Endothelial cell (in vitro differentiated cells): ENCODE measurements around the gene FAM83F. TPM values are rescaled to one million over a fixed set of nuclear protein-coding genes. Genes with fewer than 3 reads are reported as not detected.

ENCODE experiments used
- DNase-seq: peaks from one replicate; pipeline ENCODE4 v3.0.0; 2021; ENCODE audit warnings: low spot score
- H3K27ac Mint-ChIP-seq: one replicate; pipeline ENCODE4 v1.8.0; 2021; ENCODE audit warnings: mixed read lengths, inconsistent platforms; ENCODE audit not compliant: unreplicated experiment
- H3K27me3 Mint-ChIP-seq: one replicate; pipeline ENCODE4 v1.8.0; 2021; ENCODE audit warnings: mild to moderate bottlenecking, moderate library complexity, mixed read lengths, inconsistent platforms; ENCODE audit not compliant: unreplicated experiment
- H3K36me3 Mint-ChIP-seq: one replicate; pipeline ENCODE4 v1.8.0; 2021; ENCODE audit warnings: mild to moderate bottlenecking, low read depth, mixed read lengths, inconsistent platforms; ENCODE audit not compliant: unreplicated experiment
- H3K4me1 Mint-ChIP-seq: one replicate; pipeline ENCODE4 v1.8.0; 2021; ENCODE audit warnings: mild to moderate bottlenecking, mixed read lengths, inconsistent platforms; ENCODE audit not compliant: unreplicated experiment
- H3K4me3 Mint-ChIP-seq: one replicate; pipeline ENCODE4 v1.8.0; 2021; ENCODE audit warnings: mild to moderate bottlenecking, mixed read lengths, inconsistent platforms; ENCODE audit not compliant: unreplicated experiment
- H3K9me3 Mint-ChIP-seq: one replicate; pipeline ENCODE4 v1.8.0; 2021; ENCODE audit warnings: mixed read lengths, inconsistent platforms; ENCODE audit not compliant: unreplicated experiment
- total RNA-seq: library from RNA; stranded (reverse); fragmentation: NEBNext Ultra II Directional; extraction: Animal tissue kit (Norgen Biotek cat#: 25700); gene quantifications from one replicate; pipeline ENCODE4 v1.2.1, GENCODE V29; 2021; ENCODE audit not compliant: unreplicated experiment
- TF ChIP-seq, protein P1 (sequence below): fragments of 200-600 bp; sonication (generic); IDR thresholded peaks from one replicate; pipeline ENCODE4 v1.5.0; 2021; ENCODE audit warnings: antibody characterized with exemption; ENCODE audit not compliant: unreplicated experiment

The FAM83F gene
- total RNA-seq, 1 donor from 2014 or later = 3.5 TPM

DNA sequence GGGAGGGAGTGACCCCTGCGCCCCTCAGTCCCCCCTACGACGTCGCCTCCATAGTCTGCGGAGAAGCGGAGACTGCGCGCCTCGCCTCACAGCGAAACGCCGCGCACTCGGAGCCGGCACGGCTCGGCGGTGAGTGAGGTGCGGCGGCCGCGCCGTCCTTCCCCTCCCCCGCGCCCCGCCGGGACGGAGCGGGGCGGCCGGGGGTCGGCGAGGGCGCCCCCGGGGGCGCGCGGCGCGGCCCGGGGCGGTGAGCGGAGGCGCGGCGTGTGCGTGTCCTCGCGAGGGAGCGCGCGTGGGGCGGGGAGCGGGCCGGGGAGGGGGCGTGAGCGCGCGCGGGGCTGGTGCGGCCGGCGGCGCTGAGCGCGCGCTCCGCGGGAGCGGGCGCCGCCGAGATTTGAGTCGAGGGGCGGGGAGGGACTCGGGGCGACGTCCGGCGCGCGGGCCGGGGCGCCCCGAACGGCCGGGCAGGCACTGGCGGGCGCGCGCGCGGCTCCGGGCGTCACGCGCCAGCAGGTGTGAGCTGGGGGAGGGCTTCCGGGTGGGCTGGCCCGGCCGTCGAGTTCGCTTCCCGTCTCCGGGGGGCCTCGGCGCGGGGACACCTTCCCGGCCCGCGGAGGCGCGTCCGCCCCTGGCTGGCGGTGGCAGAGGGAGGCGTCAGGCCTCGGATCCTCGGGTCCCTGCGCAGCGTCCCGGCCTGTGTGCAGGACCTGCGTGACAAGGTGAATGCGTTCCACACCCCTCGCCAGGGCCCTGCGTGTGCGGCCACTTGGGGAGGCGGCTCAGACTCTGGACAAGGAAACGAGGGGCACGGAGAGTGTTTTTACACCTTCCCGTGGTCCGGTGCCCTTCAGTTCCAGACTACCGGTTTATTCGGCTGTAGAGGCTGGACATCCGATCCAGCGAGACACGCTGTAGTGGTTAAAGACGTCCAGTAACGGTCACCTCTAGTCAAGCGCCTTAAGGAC, 50.4 kb downstream of the FAM83F start:
- TF ChIP-seq, protein P1, sequence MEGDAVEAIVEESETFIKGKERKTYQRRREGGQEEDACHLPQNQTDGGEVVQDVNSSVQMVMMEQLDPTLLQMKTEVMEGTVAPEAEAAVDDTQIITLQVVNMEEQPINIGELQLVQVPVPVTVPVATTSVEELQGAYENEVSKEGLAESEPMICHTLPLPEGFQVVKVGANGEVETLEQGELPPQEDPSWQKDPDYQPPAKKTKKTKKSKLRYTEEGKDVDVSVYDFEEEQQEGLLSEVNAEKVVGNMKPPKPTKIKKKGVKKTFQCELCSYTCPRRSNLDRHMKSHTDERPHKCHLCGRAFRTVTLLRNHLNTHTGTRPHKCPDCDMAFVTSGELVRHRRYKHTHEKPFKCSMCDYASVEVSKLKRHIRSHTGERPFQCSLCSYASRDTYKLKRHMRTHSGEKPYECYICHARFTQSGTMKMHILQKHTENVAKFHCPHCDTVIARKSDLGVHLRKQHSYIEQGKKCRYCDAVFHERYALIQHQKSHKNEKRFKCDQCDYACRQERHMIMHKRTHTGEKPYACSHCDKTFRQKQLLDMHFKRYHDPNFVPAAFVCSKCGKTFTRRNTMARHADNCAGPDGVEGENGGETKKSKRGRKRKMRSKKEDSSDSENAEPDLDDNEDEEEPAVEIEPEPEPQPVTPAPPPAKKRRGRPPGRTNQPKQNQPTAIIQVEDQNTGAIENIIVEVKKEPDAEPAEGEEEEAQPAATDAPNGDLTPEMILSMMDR = no peak
- peaks cover 5% of the 10 kb centered on the region for H3K27me3 Mint-ChIP-seq
- peaks cover 18% of the 10 kb centered on the region for H3K4me1 Mint-ChIP-seq
- no peaks in the 10 kb centered on the region for H3K9me3 Mint-ChIP-seq
- DNase-seq = peak; percentile 75
- H3K4me3 Mint-ChIP-seq = peak overlapping the region; percentile 97
- peak overlapping the region; percentile 98 for H3K27ac Mint-ChIP-seq
- no peaks in the 10 kb centered on the region for H3K36me3 Mint-ChIP-seq

DNA sequence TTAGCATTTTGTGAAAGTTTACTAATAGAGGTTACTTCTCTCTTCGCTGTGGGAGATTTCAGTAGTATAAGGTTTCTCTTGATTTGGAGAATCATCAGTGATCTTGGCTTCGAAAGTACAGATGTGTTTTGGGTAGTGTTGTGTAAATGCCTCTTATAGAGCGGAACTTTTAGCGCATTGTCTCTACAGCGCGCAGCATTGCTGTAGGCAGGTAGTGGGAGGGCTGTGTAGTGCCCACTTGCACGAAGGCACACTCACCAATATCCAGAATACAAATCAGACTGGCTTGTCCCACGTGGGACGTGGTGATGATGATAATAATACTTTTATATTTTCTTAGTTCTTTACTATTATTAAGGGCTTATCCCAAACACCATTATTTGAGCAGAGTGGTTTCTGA, 51.4 kb downstream of the FAM83F start:
- Mint-ChIP-seq H3K27ac (peak overlapping the region; percentile 67), H3K36me3 (no peaks in the 10 kb centered on the region), H3K4me1 (peaks cover 23% of the 10 kb centered on the region), H3K9me3 (no peaks in the 10 kb centered on the region), H3K27me3 (peaks cover 5% of the 10 kb centered on the region), H3K4me3 (peak overlapping the region; percentile 84)
- DNase-seq = no peak
- TF ChIP-seq, protein P1 = no peak

DNA sequence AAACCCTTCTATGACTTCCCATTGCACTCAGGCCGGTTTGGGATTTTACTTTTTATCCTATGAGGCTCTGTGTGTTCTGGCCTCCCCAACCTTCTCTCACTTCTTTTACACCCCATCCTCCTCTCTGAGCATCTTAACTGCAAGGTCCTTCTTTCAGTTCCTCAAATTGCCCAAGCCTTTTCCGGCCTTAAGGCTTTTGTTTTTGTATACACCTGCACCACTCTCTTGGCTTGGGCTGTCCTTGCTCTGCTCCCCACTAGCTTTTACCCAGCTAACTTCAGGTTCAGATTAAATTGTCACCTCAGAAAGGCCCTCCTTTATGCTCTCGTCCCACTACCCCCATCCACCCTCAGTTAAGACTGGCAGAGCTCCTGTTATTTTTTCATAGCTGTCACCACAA, 55.5 kb downstream of the FAM83F start:
- no peaks in the 10 kb centered on the region for H3K36me3 Mint-ChIP-seq
- H3K27ac Mint-ChIP-seq = no peak overlapping the region
- no peaks in the 10 kb centered on the region for H3K9me3 Mint-ChIP-seq
- no peak for DNase-seq
- no peak overlapping the region for H3K4me3 Mint-ChIP-seq
- TF ChIP-seq, protein P1 = no peak
- H3K27me3 Mint-ChIP-seq = no peaks in the 10 kb centered on the region
- H3K4me1 Mint-ChIP-seq = peaks cover 28% of the 10 kb centered on the region

DNA sequence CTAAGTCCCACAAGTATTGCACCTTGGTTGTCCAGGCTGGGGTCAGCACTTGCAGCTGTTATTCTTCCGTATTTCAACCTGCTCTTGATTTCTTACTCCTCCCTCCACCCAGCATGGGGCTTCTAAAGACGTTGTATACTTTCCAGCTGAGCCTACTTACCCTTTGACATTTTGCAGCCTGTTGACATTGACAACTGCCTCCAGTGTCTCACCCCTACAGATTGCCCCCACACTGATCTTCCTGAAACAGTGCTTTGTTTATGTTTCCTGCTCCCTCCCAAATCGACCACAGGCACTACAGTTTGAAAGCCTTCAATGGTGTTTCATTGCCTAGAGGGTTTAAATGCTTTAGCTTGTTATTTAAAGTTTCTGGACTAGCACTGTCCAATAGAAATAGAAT, 56.6 kb downstream of the FAM83F start:
- H3K4me3 Mint-ChIP-seq = peak overlapping the region; percentile 33
- H3K4me1 Mint-ChIP-seq = peaks cover 33% of the 10 kb centered on the region
- no peaks in the 10 kb centered on the region for H3K36me3 Mint-ChIP-seq
- no peaks in the 10 kb centered on the region for H3K9me3 Mint-ChIP-seq
- H3K27ac Mint-ChIP-seq = peak overlapping the region; percentile 43
- DNase-seq = no peak
- H3K27me3 Mint-ChIP-seq = peaks cover 2% of the 10 kb centered on the region
- TF ChIP-seq, protein P1 = no peak

DNA sequence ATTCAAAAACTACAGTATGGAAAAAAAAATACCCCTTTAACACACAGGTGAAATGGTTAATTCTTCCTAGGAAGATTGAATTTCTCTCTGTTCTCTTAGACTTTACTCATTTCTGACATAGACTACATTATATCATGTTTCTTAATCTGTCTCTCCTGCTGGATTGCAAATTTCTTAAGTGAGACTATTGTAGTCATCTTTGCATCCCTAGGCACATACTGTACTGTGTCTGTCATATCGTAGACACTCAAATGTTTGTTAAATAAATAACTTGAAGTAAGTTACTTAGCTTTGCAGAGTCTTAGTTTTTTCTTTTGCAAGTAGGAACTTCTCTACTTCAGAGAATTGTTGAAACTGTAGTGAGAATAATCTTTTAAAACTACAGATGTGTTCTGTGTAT, 58.7 kb downstream of the FAM83F start:
- Mint-ChIP-seq H3K4me3 (no peak overlapping the region), H3K27me3 (peaks cover 2% of the 10 kb centered on the region), H3K27ac (no peak overlapping the region), H3K9me3 (no peaks in the 10 kb centered on the region), H3K36me3 (no peaks in the 10 kb centered on the region), H3K4me1 (peaks cover 44% of the 10 kb centered on the region)
- DNase-seq = no peak
- TF ChIP-seq, protein P1 = no peak
